AG08395 (cell line): ENCODE measurements around the gene HIGD1B.
A peak's percentile ranks its signal among the peaks of the same experiment; 100 is the strongest.
"Not testable (repeated sequence)": the region's sequence is repeated elsewhere in the genome, so short reads cannot be mapped to it uniquely, and the experiment has no call there.

Experiments used
- DNase-seq: peaks from one replicate; pipeline ENCODE4 v3.0.0; 2012; ENCODE audit warnings: mixed read lengths, low spot score

HIGD1B gene

GRCh38 chr17:44847586-44847985, at the start of gene HIGD1B:
TSS of gene HIGD1B (plus strand) at chr17:44847883. CDS start at chr17:44848153, 270 bp downstream.
- no peak for DNase-seq

GRCh38 chr17:44798356-44798755, 49.3 kb upstream of the HIGD1B start:
- DNase-seq = no peak

GRCh38 chr17:44801880-44802279, 45.8 kb upstream of the HIGD1B start:
- no peak for DNase-seq

- DNase-seq = no peak
Measured at GRCh38 chr17:44804302-44805089, 43.2 kb upstream of the HIGD1B start.

- DNase-seq = no peak
Measured at GRCh38 chr17:44807093-44807816, 40.4 kb upstream of the HIGD1B start.

- peak; percentile 42 for DNase-seq
Measured at GRCh38 chr17:44807817-44808155, 39.9 kb upstream of the HIGD1B start.

GRCh38 chr17:44808156-44808555, 39.5 kb upstream of the HIGD1B start:
- no peak for DNase-seq

- not testable (repeated sequence) for DNase-seq
Measured at GRCh38 chr17:44808656-44809388, 38.9 kb upstream of the HIGD1B start.

- DNase-seq = no peak
Measured at GRCh38 chr17:44812263-44812662, 35.4 kb upstream of the HIGD1B start.

GRCh38 chr17:44818508-44818907, 29.2 kb upstream of the HIGD1B start:
- DNase-seq = not testable (repeated sequence)

- DNase-seq = peak; percentile 89
Measured at GRCh38 chr17:44820631-44821212, 27.0 kb upstream of the HIGD1B start.

- DNase-seq = not testable (repeated sequence)
Measured at GRCh38 chr17:44825236-44825635, 22.4 kb upstream of the HIGD1B start.

GRCh38 chr17:44826123-44826790, 21.4 kb upstream of the HIGD1B start:
- no peak for DNase-seq

- no peak for DNase-seq
Measured at GRCh38 chr17:44827863-44828262, 19.8 kb upstream of the HIGD1B start.

GRCh38 chr17:44828919-44829522, 18.7 kb upstream of the HIGD1B start:
- no peak for DNase-seq

- DNase-seq = peak; percentile 47
Measured at GRCh38 chr17:44829523-44830358, 17.9 kb upstream of the HIGD1B start, which contains the start of gene GJC1. TSS of gene GJC1 (minus strand) at chr17:44830287. CDS start at chr17:44805817, 24,470 bp downstream.

- peak; percentile 23 for DNase-seq
Measured at GRCh38 chr17:44830359-44831288, 17.1 kb upstream of the HIGD1B start.

GRCh38 chr17:44831371-44831770, 16.3 kb upstream of the HIGD1B start:
- no peak for DNase-seq

GRCh38 chr17:44832805-44833204, 14.9 kb upstream of the HIGD1B start:
- no peak for DNase-seq
